C4-2B (cell line): Measurements from ENCODE around the gene TCF12.

Experiments
- ZFX ChIP-seq: fragments of 450-650 bp; IDR thresholded peaks from 2 replicates; pipeline ENCODE4 v1.6.1; 2017
- TF ChIP-seq, protein P1 (sequence below): fragments of 450-650 bp; conservative IDR thresholded peaks from 2 replicates; pipeline ENCODE4 v1.5.1; 2017; ENCODE audit warnings: mild to moderate bottlenecking

DNA sequence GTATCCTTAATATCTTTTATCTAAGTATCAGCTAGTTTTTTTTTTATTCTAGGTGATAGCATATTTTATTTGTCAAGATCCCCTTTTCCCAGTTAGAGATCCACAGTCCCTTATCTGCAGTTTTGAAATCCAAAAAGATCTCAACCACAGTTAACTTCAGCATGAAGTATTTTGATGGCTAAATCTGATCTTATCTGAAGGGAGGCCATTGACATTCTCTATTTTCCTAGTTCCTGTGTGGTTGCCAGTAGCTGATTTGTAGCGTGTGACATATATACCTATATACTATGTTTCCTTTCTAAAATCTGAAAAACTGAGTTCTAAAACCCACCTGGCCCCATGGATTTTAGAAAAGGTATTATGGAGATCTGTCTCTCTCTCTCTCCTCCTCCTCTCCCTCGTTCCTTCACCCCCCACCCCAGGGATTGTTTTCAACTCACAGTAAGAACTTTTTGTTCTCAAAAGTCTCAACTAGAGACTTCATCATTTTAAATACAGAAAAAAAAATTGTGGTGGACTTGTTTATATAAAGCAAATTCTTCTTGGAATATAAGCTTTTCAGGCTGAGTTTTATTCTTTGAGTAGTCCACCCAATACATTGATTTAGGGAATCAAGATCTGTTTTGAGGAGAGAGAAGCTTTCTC lies 12.3 kb downstream of the TCF12 start:
- TF ChIP-seq, protein P1, sequence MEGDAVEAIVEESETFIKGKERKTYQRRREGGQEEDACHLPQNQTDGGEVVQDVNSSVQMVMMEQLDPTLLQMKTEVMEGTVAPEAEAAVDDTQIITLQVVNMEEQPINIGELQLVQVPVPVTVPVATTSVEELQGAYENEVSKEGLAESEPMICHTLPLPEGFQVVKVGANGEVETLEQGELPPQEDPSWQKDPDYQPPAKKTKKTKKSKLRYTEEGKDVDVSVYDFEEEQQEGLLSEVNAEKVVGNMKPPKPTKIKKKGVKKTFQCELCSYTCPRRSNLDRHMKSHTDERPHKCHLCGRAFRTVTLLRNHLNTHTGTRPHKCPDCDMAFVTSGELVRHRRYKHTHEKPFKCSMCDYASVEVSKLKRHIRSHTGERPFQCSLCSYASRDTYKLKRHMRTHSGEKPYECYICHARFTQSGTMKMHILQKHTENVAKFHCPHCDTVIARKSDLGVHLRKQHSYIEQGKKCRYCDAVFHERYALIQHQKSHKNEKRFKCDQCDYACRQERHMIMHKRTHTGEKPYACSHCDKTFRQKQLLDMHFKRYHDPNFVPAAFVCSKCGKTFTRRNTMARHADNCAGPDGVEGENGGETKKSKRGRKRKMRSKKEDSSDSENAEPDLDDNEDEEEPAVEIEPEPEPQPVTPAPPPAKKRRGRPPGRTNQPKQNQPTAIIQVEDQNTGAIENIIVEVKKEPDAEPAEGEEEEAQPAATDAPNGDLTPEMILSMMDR: no peak
- TF ChIP-seq ZFX: no peak
